ENCODE measurements around the gene MLLT1.

DNA sequence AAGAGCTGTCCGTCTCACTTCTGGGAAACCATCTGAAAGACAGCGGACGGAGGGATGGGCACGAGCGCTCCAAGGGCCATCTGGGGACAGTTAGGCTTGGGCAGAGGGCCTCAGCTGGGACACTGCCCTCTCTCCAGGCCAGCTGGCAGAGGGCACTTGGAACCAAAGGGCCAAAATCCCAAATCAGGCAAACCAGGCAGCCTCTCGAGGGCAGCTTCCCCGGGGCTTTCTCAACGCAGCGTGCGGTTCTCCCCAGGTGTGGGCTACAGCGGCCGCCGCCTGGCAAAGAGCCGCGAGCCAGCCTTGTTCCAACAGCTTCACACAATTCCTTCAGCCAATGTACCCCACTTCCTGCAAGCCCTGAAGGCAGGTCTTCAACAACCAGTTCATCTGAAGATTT is 5.0 kb downstream of the MLLT1 start:
- no peak for TF ChIP-seq RNF2 (IDR thresholded peaks at IDR 0.05; ENCODE audit: borderline replicate concordance, low read depth, low read length, missing control alignments, poor library complexity, severe bottlenecking)
- no peak for TF ChIP-seq POLR2A (IDR thresholded peaks at IDR 0.05; ENCODE audit: control extremely low read depth in 1 of 2, low read depth in 2 of 2, low read length in 2 of 2)
- TF ChIP-seq, protein P1, sequence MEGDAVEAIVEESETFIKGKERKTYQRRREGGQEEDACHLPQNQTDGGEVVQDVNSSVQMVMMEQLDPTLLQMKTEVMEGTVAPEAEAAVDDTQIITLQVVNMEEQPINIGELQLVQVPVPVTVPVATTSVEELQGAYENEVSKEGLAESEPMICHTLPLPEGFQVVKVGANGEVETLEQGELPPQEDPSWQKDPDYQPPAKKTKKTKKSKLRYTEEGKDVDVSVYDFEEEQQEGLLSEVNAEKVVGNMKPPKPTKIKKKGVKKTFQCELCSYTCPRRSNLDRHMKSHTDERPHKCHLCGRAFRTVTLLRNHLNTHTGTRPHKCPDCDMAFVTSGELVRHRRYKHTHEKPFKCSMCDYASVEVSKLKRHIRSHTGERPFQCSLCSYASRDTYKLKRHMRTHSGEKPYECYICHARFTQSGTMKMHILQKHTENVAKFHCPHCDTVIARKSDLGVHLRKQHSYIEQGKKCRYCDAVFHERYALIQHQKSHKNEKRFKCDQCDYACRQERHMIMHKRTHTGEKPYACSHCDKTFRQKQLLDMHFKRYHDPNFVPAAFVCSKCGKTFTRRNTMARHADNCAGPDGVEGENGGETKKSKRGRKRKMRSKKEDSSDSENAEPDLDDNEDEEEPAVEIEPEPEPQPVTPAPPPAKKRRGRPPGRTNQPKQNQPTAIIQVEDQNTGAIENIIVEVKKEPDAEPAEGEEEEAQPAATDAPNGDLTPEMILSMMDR (IDR thresholded peaks at IDR 0.05; ENCODE audit: control extremely low read depth in 1 of 3, insufficient read depth in 1 of 3, low read depth in 1 of 3, low read length in 3 of 3) = no peak
- TF ChIP-seq RFX5 (IDR thresholded peaks at IDR 0.05; ENCODE audit: borderline replicate concordance, low read depth, low read length) = no peak
- TF ChIP-seq CHD2 (IDR thresholded peaks at IDR 0.05; ENCODE audit: low read length) = no peak
- TF ChIP-seq POLR2AphosphoS5 (IDR thresholded peaks at IDR 0.05; ENCODE audit: low read depth, low read length) = no peak
- no peak for TF ChIP-seq GABPA (IDR thresholded peaks at IDR 0.05; ENCODE audit: borderline replicate concordance, insufficient read depth, low read length)
